Epithelial cell of esophagus (primary cell): ENCODE results near the gene ZNF282.
"Not testable (repeated sequence)": the region's sequence is repeated elsewhere in the genome, so short reads cannot be mapped to it uniquely, and the experiment has no call there.

Source experiments
- DNase-seq: peaks from one replicate; pipeline ENCODE4 v3.0.0; 2010; ENCODE audit warnings: low read depth
- H3K4me3 ChIP-seq: 2 replicates; pipeline ENCODE4 v1.5.1; 2011; ENCODE audit warnings: mild to moderate bottlenecking, low read length, control low read depth
- CTCF ChIP-seq: IDR thresholded peaks from 2 replicates; pipeline ENCODE4 v1.5.1; 2011; ENCODE audit warnings: low read depth, mild to moderate bottlenecking, low read length, control low read depth, inconsistent platforms; ENCODE audit not compliant: insufficient read depth; ENCODE audit errors: missing control alignments

Gene ZNF282

GRCh38 chr7:149225106-149225505 lies 29.8 kb downstream of the ZNF282 start:
- no peak for TF ChIP-seq CTCF
- H3K4me3 ChIP-seq, result no peak overlapping the region
- DNase-seq, result no peak

GRCh38 chr7:149225656-149226055 lies 30.3 kb downstream of the ZNF282 start:
- no peak for TF ChIP-seq CTCF
- DNase-seq, result no peak

GRCh38 chr7:149226366-149226765 lies 31.0 kb downstream of the ZNF282 start:
- not testable (repeated sequence) for H3K4me3 ChIP-seq, DNase-seq

More at GRCh38 chr7:149225656-149226055, 30.3 kb downstream of the ZNF282 start:
- H3K4me3 ChIP-seq, result no peak overlapping the region

- no peak for DNase-seq
- TF ChIP-seq CTCF, result no peak
- H3K4me3 ChIP-seq, result no peak overlapping the region
Observed at GRCh38 chr7:149226840-149227494, 31.6 kb downstream of the ZNF282 start.

- no peak for TF ChIP-seq CTCF
- no peak for DNase-seq
- no peak overlapping the region for H3K4me3 ChIP-seq
Observed at GRCh38 chr7:149228831-149229471, 33.6 kb downstream of the ZNF282 start.

- TF ChIP-seq CTCF, result no peak
- DNase-seq, result no peak
- no peak overlapping the region for H3K4me3 ChIP-seq
Observed at GRCh38 chr7:149229526-149229925, 34.2 kb downstream of the ZNF282 start.

GRCh38 chr7:149232362-149232761 lies 37.0 kb downstream of the ZNF282 start:
- no peak for DNase-seq
- no peak for TF ChIP-seq CTCF
- no peak overlapping the region for H3K4me3 ChIP-seq

GRCh38 chr7:149233655-149234204 lies 38.4 kb downstream of the ZNF282 start:
- peak; percentile 94 for DNase-seq

More at GRCh38 chr7:149233655-149234204, 38.4 kb downstream of the ZNF282 start:
- not testable (repeated sequence) for H3K4me3 ChIP-seq
